Activated CD8-positive, alpha-beta T cell treated with anti-CD3 and anti-CD28 coated beads for 36 hours (primary cell): ENCODE data around the gene VPS54. TPM values are rescaled to one million over a fixed set of nuclear protein-coding genes. Genes with fewer than 3 reads are reported as not detected.

ENCODE experiments used
- ATAC-seq: fragments of 200-7000 bp; cut with Tn5 transposase; one replicate; pipeline ENCODE4 v1.10.0; 2021; ENCODE audit warnings: mild to moderate bottlenecking, moderate library complexity
- CTCF ChIA-PET: fragments of 350-600 bp; sonication (Branson Sonifier 250); formaldehyde crosslinking; loops from one replicate; lab custom pipeline; 2021; ENCODE audit warnings: antibody characterized with exemption; lab: Charles Lee
- POLR2A ChIA-PET: fragments of 350-600 bp; sonication (Branson Sonifier 250); formaldehyde crosslinking; loops from one replicate; lab custom pipeline; 2021; ENCODE audit warnings: antibody characterized with exemption; lab: Charles Lee
- DNase-seq: peaks from one replicate; pipeline ENCODE4 v3.0.0-alpha.2; 2020
- H3K27ac Mint-ChIP-seq: one replicate; pipeline ENCODE4 v1.8.0; 2021; ENCODE audit warnings: mild to moderate bottlenecking, mixed read lengths
- H3K27me3 Mint-ChIP-seq: one replicate; pipeline ENCODE4 v1.8.0; 2021; ENCODE audit warnings: mixed read lengths
- H3K36me3 Mint-ChIP-seq: one replicate; pipeline ENCODE4 v1.8.0; 2021; ENCODE audit warnings: low read depth, mixed read lengths
- H3K4me1 Mint-ChIP-seq: one replicate; pipeline ENCODE4 v1.8.0; 2021; ENCODE audit warnings: low read depth, mixed read lengths
- H3K4me3 Mint-ChIP-seq: one replicate; pipeline ENCODE4 v1.8.0; 2021; ENCODE audit warnings: mild to moderate bottlenecking, moderate library complexity, mixed read lengths
- H3K9me3 Mint-ChIP-seq: one replicate; pipeline ENCODE4 v1.8.0; 2021; ENCODE audit warnings: mixed read lengths
- intact Hi-C: fragments of 100-400 bp; cut with micrococcal nuclease; formaldehyde crosslinking; loops from one replicate; pipeline ENCODE4 v1.10.0; 2022
- total RNA-seq, 2 experiments: library from RNA; stranded (reverse); gene quantifications; one replicate each; pipeline ENCODE4 v1.2.3, GENCODE V29; 2021
- TF ChIP-seq, protein P1 (sequence below): fragments of 200-600 bp; IDR thresholded peaks from one replicate; pipeline ENCODE4 v1.8.0; 2022; ENCODE audit warnings: antibody characterized with exemption, mild to moderate bottlenecking

VPS54 gene
- total RNA-seq, 2 experiments from 2014 or later = 8.9 to 9.4 TPM

DNA sequence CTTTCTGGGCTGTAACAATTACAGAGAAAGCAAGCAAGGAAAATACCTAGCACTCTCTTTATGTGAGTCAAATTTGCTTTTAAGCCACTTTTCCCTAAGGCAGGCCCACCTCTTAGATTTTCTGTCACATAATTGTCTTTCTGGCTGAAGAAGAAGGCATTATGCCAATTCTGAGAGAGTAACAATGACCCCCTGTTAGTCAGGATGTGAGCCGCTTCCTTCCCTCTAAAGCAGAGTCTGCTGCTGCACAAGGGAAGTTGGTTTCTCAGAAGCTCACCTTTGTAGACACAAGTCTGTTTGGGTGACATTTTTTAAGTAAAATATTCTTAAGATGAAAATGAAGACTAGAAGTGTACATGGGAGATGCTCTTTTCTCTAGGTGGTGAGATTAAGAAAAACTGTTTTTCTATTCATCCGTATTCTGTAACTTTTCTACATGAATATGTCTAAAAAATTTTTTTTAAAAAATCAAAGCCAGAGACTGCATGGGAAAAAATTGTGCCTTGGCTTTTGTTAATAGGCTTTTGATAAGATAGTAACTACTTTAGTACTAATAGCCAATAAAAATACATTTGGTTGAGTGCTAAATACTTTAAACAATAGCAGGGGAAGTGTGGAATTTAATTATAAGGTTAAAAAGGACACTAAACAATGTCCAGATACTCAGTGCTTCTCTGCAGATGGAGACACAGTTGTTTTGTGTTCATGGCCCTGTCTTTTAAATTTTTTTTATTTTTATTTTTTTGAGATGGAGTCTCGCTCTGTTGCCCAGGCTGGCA lies 33.4 kb upstream of the VPS54 start:
- intact Hi-C loops = loop anchor here (5.0 kb wide), 1 partner anchor 90 kb away; the partner anchor contains the start of gene PELI1
- no peaks in the 10 kb centered on the region for H3K36me3 Mint-ChIP-seq
- ATAC-seq (no peak), DNase-seq (no peak)
- TF ChIP-seq, protein P1, sequence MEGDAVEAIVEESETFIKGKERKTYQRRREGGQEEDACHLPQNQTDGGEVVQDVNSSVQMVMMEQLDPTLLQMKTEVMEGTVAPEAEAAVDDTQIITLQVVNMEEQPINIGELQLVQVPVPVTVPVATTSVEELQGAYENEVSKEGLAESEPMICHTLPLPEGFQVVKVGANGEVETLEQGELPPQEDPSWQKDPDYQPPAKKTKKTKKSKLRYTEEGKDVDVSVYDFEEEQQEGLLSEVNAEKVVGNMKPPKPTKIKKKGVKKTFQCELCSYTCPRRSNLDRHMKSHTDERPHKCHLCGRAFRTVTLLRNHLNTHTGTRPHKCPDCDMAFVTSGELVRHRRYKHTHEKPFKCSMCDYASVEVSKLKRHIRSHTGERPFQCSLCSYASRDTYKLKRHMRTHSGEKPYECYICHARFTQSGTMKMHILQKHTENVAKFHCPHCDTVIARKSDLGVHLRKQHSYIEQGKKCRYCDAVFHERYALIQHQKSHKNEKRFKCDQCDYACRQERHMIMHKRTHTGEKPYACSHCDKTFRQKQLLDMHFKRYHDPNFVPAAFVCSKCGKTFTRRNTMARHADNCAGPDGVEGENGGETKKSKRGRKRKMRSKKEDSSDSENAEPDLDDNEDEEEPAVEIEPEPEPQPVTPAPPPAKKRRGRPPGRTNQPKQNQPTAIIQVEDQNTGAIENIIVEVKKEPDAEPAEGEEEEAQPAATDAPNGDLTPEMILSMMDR = no peak
- peaks cover 40% of the 10 kb centered on the region for H3K4me1 Mint-ChIP-seq
- CTCF ChIA-PET = interaction anchor here (1.5 to 16.4 kb wide), 2 partner anchors 276 to 435 kb away, joined by 4 to 374 read pairs; no protein-coding TSS in a partner anchor
- no peaks in the 10 kb centered on the region for H3K27me3 Mint-ChIP-seq
- H3K9me3 Mint-ChIP-seq = no peaks in the 10 kb centered on the region
- H3K27ac Mint-ChIP-seq = no peak overlapping the region
- no peak overlapping the region for H3K4me3 Mint-ChIP-seq
- POLR2A ChIA-PET = interaction anchor here (1.1 kb wide), 1 partner anchor 287 kb away, joined by 3 read pairs; no protein-coding TSS in a partner anchor

GRCh38 chr2:64049633-64050220 lies 30.5 kb upstream of the VPS54 start:
- Mint-ChIP-seq H3K27me3 (no peaks in the 10 kb centered on the region), H3K4me1 (peaks cover 34% of the 10 kb centered on the region), H3K27ac (peak overlapping the region; percentile 65), H3K9me3 (no peaks in the 10 kb centered on the region), H3K36me3 (no peaks in the 10 kb centered on the region), H3K4me3 (no peak overlapping the region)
- ChIA-PET CTCF (interaction anchor here (0.6 to 16.4 kb wide), 36 partner anchors 9 to 473 kb away, joined by 3 to 374 read pairs (median 4); no protein-coding TSS in a partner anchor), POLR2A (interaction anchor here (0.7 to 3.9 kb wide), 5 partner anchors 81 to 277 kb away, joined by 3 to 25 read pairs (median 3); no protein-coding TSS in a partner anchor)
- DNase-seq = peak; percentile 81
- ATAC-seq = peak; percentile 96
- intact Hi-C loops = loop anchor here (1.0 to 5.0 kb wide), 3 partner anchors 93 to 438 kb away; partner anchors contain the start of gene PELI1
- TF ChIP-seq, protein P1 = peak; percentile 81

DNA sequence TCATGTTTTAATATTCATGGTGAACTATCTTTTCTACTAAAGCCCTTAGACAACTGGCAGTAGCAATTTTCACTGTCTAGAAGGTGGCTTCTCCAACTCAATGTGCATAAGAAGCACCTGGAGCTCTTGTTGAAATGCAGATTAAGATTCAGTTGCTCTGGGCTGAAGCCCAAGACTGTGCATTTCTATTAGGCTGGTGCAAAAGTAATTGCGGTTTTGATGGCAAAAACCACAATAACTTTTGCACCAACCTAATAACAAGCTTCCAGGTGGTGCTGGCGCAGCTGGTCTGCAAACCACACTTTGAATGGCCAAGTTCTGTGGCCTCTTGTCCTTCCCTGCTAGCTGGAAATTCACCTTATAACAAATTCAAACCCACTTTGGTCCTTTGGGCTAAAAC lies 26.7 kb upstream of the VPS54 start:
- ChIA-PET CTCF (interaction anchor here (1.0 to 16.4 kb wide), 3 partner anchors 10 to 442 kb away, joined by 4 to 374 read pairs (median 6); no protein-coding TSS in a partner anchor), POLR2A (interaction anchor here (0.9 kb wide), 1 partner anchor 281 kb away, joined by 3 read pairs; no protein-coding TSS in a partner anchor)
- DNase-seq (no peak), ATAC-seq (no peak)
- Mint-ChIP-seq H3K27ac (no peak overlapping the region), H3K36me3 (no peaks in the 10 kb centered on the region), H3K4me3 (no peak overlapping the region), H3K4me1 (peaks cover 8% of the 10 kb centered on the region), H3K9me3 (no peaks in the 10 kb centered on the region), H3K27me3 (no peaks in the 10 kb centered on the region)
- TF ChIP-seq, protein P1 = no peak
- intact Hi-C loops = loop anchor here (5.0 kb wide), 1 partner anchor 441 kb away; no protein-coding TSS in a partner anchor

GRCh38 chr2:64040161-64040560 lies 20.9 kb upstream of the VPS54 start:
- Mint-ChIP-seq H3K4me3 (no peak overlapping the region), H3K27me3 (no peaks in the 10 kb centered on the region), H3K36me3 (peaks cover under 1% of the 10 kb centered on the region), H3K4me1 (peaks cover 28% of the 10 kb centered on the region), H3K9me3 (peaks cover under 1% of the 10 kb centered on the region), H3K27ac (peak overlapping the region; percentile 40)
- ChIA-PET POLR2A (no interaction called here), CTCF (interaction anchor here (1.0 to 3.2 kb wide), 5 partner anchors 9 to 483 kb away, joined by 3 to 19 read pairs (median 3); no protein-coding TSS in a partner anchor)
- intact Hi-C loops = no loop called here
- ATAC-seq (no peak), DNase-seq (no peak)
- TF ChIP-seq, protein P1 = no peak
